ENCODE measurements around the gene EDEM1.

Gene EDEM1

GRCh38 chr3:5201536-5201935, 14.0 kb downstream of the EDEM1 start:
- DNase-seq = no peak

- no peak for DNase-seq
Observed at GRCh38 chr3:5202222-5202621, 14.7 kb downstream of the EDEM1 start.

GRCh38 chr3:5205165-5205941, 17.8 kb downstream of the EDEM1 start:
- peak; percentile 73 for DNase-seq

- no peak for DNase-seq
Observed at GRCh38 chr3:5210926-5211325, 23.4 kb downstream of the EDEM1 start.

GRCh38 chr3:5212628-5213573, 25.4 kb downstream of the EDEM1 start:
- peak; percentile 36 for DNase-seq

GRCh38 chr3:5213574-5213966, 26.1 kb downstream of the EDEM1 start:
- no peak for DNase-seq

- no peak for DNase-seq
Observed at GRCh38 chr3:5214352-5214751, 26.8 kb downstream of the EDEM1 start.

GRCh38 chr3:5217824-5218595, 30.5 kb downstream of the EDEM1 start:
- DNase-seq = no peak

- no peak for DNase-seq
Observed at GRCh38 chr3:5218815-5219214, 31.3 kb downstream of the EDEM1 start.

- no peak for DNase-seq
Observed at GRCh38 chr3:5219216-5219615, 31.7 kb downstream of the EDEM1 start.

GRCh38 chr3:5220193-5220592, 32.7 kb downstream of the EDEM1 start:
- DNase-seq = no peak

GRCh38 chr3:5220667-5221431, 33.3 kb downstream of the EDEM1 start:
- DNase-seq = no peak

- no peak for DNase-seq
Observed at GRCh38 chr3:5221701-5222100, 34.2 kb downstream of the EDEM1 start.

GRCh38 chr3:5222283-5223005, 34.9 kb downstream of the EDEM1 start:
- no peak for DNase-seq

GRCh38 chr3:5226783-5227182, 39.3 kb downstream of the EDEM1 start:
- DNase-seq = no peak

GRCh38 chr3:5227812-5228211, 40.3 kb downstream of the EDEM1 start:
- DNase-seq = no peak

GRCh38 chr3:5229414-5229813, 41.9 kb downstream of the EDEM1 start:
- no peak for DNase-seq

- no peak for DNase-seq
Observed at GRCh38 chr3:5231074-5231473, 43.6 kb downstream of the EDEM1 start.

- no peak for DNase-seq
Observed at GRCh38 chr3:5231487-5231886, 44.0 kb downstream of the EDEM1 start.

- DNase-seq = no peak
Observed at GRCh38 chr3:5232570-5232969, 45.1 kb downstream of the EDEM1 start.

- DNase-seq = no peak
Observed at GRCh38 chr3:5233026-5233425, 45.5 kb downstream of the EDEM1 start.

- no peak for DNase-seq
Observed at GRCh38 chr3:5235655-5236054, 48.1 kb downstream of the EDEM1 start.
